COR-L47 (cell line): ENCODE data around the gene C1orf198.

Experiments used
- DNase-seq: peaks from one replicate; lab custom pipeline; 2025; lab: John Stamatoyannopoulos, UW

C1orf198 gene

DNA sequence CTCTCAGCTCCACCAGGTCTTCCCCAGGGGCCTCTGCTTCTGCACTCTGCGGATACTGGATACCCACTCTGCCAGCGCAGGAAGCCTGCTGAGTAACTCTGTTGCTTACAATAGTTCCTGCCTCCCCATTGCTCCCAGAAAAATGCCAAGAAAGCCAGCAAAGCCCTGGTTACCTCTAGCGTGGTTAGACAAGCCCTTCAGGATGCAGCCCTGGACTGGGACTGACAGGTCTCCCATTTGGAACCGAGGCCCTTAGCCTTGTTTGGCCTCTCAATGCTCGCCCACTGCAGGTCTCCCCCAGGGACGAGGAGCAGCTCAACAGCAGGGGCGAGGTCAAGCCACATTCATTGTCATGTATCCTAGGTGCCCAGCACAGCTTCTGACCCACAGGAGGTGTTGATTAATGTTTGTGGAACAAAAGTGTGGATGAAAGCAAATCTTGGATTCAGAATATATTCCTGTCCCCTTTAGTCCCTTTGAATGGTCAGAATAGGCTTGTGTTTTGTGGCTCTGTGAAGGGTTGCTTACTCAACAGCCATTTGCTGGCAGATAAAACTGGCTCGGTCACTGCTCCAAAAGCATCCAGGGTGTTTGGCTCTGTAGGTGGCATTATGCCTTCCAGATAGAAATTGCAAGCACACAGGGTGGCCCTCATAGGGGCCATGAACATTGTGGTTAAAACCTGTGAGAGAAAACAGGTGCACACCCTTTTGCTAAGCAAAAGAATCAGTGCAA is 58.9 kb downstream of the C1orf198 start:
- DNase-seq: no peak

DNA sequence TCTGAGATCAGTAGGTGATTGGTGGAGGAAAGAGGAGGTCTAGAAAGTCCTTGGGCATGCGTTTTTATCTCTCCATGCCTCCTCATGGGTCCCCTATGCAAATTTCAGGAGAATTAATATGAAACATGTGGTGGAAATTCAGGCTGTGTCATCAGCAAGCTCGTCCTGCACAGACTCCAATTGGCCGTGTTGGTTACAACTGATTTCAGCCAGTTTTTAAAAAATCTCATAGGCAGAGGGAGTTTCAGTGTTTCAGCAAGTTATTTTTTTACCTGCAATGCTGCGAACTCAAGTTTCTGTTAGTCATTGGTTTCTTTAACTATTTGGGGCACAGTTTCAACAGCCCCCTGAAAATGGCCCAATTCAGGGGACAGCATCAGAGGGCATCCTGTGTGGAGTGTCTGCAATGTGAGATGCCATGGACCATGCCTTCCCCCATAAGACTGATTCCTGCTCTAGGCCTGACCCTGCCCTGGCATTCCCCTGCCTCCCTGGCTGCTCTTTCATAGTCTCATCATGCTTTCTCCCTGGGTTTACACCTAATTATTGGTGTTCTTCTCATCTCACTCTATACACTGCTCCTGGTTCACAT is 59.9 kb downstream of the C1orf198 start:
- DNase-seq: no peak

GRCh38 chr1:230807561-230808280 is 60.6 kb downstream of the C1orf198 start:
- no peak for DNase-seq

GRCh38 chr1:230807029-230807428 is 61.3 kb downstream of the C1orf198 start:
- DNase-seq: no peak

DNA sequence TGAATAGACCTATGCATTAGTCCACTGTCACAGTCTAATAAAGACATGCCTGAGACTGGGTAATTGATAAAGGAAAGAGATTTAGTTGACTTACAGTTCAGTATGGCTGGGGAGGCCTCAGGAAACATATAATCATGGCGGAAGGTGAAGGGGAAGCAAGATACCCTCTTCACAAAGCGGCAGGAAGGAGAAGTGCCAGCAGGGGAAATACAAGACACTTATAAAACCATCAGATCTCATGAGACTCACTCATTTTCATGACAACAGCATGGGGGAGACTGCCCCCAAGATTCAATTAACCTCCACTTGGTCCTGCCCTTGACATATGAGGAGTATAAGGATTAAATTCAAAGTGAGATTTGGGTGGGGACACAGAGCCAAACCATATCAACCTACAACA is 61.8 kb downstream of the C1orf198 start:
- no peak for DNase-seq

- DNase-seq: no peak
These were observed 63.9 kb downstream of the C1orf198 start for GRCh38 chr1:230804396-230804795.

DNA sequence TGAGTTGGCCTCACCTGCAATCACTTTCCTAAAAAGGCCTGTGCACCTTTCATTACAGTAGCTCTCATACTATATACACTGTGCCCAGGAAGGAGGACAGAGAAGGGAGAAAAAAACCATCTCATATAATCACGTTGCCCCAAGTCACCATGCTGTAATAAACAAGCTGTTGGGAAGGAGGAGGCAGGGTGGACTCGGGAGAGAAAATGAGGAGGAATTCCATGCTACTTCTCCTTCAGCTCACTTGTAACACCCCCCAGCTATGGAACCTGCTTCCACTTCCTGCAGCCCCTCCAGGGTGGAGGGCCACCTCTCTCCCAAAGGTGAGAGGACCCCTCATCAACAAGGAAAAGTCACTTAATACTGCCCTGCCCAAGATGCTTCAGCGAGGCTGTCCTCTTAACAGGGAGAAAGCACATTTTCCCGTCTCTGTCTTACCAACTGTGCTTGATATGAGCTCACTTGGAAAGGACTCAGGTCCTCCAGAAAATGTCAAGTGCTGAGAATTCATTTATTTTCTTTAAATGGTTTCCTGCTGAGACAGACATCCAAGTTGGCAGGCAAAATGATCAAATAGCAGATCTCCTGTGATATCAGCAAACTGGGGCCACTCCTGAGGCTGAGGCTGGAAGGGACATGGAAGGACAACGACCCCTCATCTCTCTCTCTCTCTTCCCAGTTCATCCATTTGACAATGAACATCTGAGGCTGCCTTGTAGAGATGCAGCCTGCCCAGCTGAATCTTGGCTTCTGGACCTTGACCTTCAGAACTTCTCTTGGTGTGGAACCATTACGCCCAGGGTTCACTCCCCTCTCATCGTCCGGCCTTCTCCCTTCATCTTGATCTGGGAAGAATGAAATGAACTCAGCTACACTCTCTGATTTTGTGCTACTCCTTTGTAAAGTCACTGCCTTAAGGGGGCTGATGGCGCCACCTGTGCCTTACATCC is 67.2 kb downstream of the C1orf198 start:
- DNase-seq: no peak

DNA sequence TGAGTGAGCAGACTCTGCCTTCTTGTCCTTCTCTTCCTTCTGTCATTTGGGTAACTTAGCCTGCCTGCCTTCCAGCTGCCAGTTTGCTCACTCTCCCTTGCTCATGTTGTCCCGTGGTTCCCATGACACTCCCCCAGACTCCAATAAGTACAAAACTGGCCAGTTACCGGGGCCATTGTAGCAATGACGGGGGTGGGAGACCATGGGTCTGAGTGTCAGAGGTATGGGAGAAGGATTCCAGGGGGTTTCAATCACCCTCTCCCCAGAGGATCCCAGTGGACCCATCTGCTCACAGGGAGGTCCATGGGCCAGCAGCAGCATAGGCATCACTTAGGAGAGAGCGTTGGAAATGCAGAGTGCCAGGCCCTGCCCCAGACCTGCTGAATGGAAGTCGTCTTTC is 69.8 kb downstream of the C1orf198 start:
- no peak for DNase-seq

- peak; percentile 42 for DNase-seq
These were observed 70.4 kb downstream of the C1orf198 start for GRCh38 chr1:230797942-230798365.

GRCh38 chr1:230797376-230797920 is 70.9 kb downstream of the C1orf198 start:
- no peak for DNase-seq

GRCh38 chr1:230796626-230797025 is 71.7 kb downstream of the C1orf198 start:
- DNase-seq: no peak

GRCh38 chr1:230794871-230795605 is 73.3 kb downstream of the C1orf198 start:
- DNase-seq: no peak

DNA sequence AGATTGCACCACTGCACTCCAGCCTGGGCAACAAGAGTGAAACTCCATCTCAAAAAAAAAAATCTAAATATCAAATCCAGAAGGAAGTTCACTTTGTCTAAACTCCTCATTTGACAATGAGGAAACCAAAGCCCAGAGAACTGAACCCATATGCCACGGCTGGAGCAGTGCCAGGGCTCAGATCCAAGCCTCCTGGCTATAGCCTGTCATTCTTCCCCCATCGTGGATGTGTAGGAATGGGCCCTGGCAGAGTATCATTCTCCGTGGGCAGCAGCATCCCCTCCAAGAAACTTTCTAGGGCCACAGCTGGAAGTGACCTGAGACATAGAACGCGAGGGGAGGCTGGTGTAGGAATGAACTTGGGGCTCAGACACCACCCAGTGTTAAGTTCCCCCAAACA is 73.9 kb downstream of the C1orf198 start:
- DNase-seq: no peak

- DNase-seq: no peak
These were observed 74.9 kb downstream of the C1orf198 start for GRCh38 chr1:230793463-230793745.

- no peak for DNase-seq
These were observed 75.4 kb downstream of the C1orf198 start for GRCh38 chr1:230792691-230793462.

- no peak for DNase-seq
These were observed 76.2 kb downstream of the C1orf198 start for GRCh38 chr1:230791986-230792564.

DNA sequence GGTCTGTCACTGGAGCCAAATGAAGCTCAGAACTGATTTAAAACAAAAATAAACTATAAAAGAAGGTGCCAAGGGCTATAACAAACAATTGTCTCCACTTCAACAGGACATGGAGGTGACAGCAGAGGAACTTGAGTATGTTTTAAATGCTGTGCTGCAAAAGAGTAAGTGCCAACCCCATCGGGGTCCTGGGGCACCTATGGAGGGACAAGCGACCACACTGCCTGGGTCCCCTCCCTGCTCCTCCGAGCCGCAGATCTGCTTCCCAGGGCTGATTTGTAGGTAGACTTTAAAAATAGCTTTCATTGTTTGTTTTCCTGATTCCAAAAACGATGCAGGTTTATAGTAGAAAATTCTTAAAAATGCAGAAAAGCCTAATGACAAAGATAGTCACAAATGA is 78.3 kb downstream of the C1orf198 start:
- DNase-seq: no peak

- no peak for DNase-seq
These were observed 79.6 kb downstream of the C1orf198 start for GRCh38 chr1:230788561-230789275.

GRCh38 chr1:230787471-230787870 is 80.8 kb downstream of the C1orf198 start:
- DNase-seq: no peak
